Neutrophil (primary cell): ENCODE results near the gene RNASE11.
"Not testable (repeated sequence)": the region's sequence is repeated elsewhere in the genome, so short reads cannot be mapped to it uniquely, and the experiment has no call there.

ENCODE experiments used
- H3K27ac ChIP-seq: fragments of 200-600 bp; sonication (generic); 2 replicates; pipeline ENCODE4 v1.5.1; 2016; ENCODE audit warnings: mild to moderate bottlenecking, moderate library complexity
- H3K27me3 ChIP-seq: fragments of 200-600 bp; sonication (generic); 2 replicates; pipeline ENCODE4 v1.6.0; 2016; ENCODE audit warnings: mild to moderate bottlenecking
- H3K36me3 ChIP-seq: fragments of 200-600 bp; sonication (generic); 2 replicates; pipeline ENCODE4 v1.5.1; 2017
- H3K4me1 ChIP-seq, 2 experiments: fragments of 200-600 bp in 1 of 2; sonication (generic) in 1 of 2; 1 replicate in 1 of 2; 2 replicates in 1 of 2; pipeline versions ENCODE4 v1.5.1 to v1.6.1; 2013 to 2016; ENCODE audit warnings: low read depth in 1 of 2, low read length in 1 of 2, mild to moderate bottlenecking in 1 of 2, moderate library complexity in 1 of 2; ENCODE audit not compliant: control insufficient read depth in 1 of 2, insufficient read depth in 1 of 2
- H3K4me3 ChIP-seq, 2 experiments: fragments of 200-600 bp in 1 of 2; sonication (generic) in 1 of 2; 1 replicate in 1 of 2; 2 replicates in 1 of 2; pipeline ENCODE4 v1.5.1; 2013 to 2016; ENCODE audit warnings: low read depth in 1 of 2, low read length in 1 of 2, mild to moderate bottlenecking in 1 of 2, moderate library complexity in 1 of 2
- H3K9me3 ChIP-seq: fragments of 200-600 bp; sonication (generic); 2 replicates; pipeline ENCODE4 v1.5.1; 2016
- TF ChIP-seq, protein P1 (sequence below): fragments of 200-600 bp; sonication (generic); IDR thresholded peaks from 2 replicates; pipeline ENCODE4 v1.5.1; 2016; ENCODE audit warnings: antibody characterized with exemption

RNASE11 gene

GRCh38 chr14:20597108-20597507 lies 9.3 kb upstream of the RNASE11 start:
- Histone ChIP-seq H3K27me3 (no peaks in the 10 kb centered on the region), H3K4me1 (peaks cover 8 to 10% of the 10 kb centered on the region in 2 experiments), H3K27ac (no peak overlapping the region), H3K4me3 (no peak overlapping the region), H3K36me3 (no peaks in the 10 kb centered on the region), H3K9me3 (no peaks in the 10 kb centered on the region)
- TF ChIP-seq, protein P1, sequence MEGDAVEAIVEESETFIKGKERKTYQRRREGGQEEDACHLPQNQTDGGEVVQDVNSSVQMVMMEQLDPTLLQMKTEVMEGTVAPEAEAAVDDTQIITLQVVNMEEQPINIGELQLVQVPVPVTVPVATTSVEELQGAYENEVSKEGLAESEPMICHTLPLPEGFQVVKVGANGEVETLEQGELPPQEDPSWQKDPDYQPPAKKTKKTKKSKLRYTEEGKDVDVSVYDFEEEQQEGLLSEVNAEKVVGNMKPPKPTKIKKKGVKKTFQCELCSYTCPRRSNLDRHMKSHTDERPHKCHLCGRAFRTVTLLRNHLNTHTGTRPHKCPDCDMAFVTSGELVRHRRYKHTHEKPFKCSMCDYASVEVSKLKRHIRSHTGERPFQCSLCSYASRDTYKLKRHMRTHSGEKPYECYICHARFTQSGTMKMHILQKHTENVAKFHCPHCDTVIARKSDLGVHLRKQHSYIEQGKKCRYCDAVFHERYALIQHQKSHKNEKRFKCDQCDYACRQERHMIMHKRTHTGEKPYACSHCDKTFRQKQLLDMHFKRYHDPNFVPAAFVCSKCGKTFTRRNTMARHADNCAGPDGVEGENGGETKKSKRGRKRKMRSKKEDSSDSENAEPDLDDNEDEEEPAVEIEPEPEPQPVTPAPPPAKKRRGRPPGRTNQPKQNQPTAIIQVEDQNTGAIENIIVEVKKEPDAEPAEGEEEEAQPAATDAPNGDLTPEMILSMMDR, result no peak

GRCh38 chr14:20595726-20596125 lies 7.9 kb upstream of the RNASE11 start:
- H3K4me1 ChIP-seq, H3K4me3 ChIP-seq, H3K27ac ChIP-seq, H3K9me3 ChIP-seq, H3K36me3 ChIP-seq, H3K27me3 ChIP-seq: not testable (repeated sequence)

DNA sequence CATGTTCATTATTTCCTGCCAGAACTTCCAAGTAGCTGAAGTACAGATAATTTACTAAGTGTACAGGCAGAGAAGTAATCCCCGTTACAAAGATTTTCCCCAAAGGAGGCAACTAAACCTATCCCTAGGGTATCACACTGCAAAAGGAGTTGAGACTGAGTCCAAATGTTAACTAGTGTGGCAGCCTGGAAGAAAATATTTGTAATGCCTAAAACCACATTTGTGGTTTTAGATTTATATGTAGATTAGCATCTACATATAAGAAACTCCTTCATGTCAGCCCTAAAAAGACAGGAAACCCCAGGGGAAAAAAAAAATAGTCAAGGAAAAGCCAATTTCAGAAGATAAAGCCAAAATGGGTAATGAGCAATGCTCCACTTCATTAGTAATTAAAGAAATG lies 4.8 kb upstream of the RNASE11 start:
- TF ChIP-seq, protein P1, result no peak
- no peaks in the 10 kb centered on the region for H3K9me3 ChIP-seq
- H3K36me3 ChIP-seq, result no peaks in the 10 kb centered on the region
- H3K4me1 ChIP-seq, result peaks cover 0 to 11% of the 10 kb centered on the region in 2 experiments
- no peaks in the 10 kb centered on the region for H3K27me3 ChIP-seq
- H3K27ac ChIP-seq, result no peak overlapping the region
- no peak overlapping the region for H3K4me3 ChIP-seq

DNA sequence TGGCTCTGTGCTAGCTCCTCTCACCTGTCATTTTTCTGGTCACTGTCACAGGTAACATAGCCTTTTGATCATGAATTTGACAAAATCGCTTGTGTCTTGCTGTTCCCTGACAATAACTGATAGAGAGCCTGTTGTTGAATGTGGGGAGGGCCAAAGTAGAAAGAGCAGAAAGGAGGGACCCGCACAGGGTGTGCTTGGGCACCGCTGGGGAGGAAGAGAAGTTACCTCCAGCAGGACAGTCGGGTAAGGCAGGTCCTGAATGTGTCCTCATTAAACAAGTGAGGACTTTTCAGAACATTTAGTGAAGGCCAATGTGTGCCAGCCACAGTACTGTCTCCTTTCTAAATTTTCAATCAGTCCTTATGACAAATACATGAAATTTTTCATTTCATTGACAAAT lies 3.4 kb upstream of the RNASE11 start, which contains the start of gene RNASE12:
Gene RNASE12 (minus strand): TSS at position 142 of the 400 bp plus-strand sequence. CDS start 653 bp downstream, outside the sequence.
- H3K27ac ChIP-seq, result no peak within 1 kb of the TSS
- no peaks in the 10 kb centered on the region for H3K36me3 ChIP-seq
- no peak within 1 kb of the TSS for H3K4me3 ChIP-seq
- peaks cover 0 to 11% of the 10 kb centered on the region in 2 experiments for H3K4me1 ChIP-seq
- TF ChIP-seq, protein P1, result no peak
- H3K9me3 ChIP-seq, result no peaks in the 10 kb centered on the region
- no peaks in the 10 kb centered on the region for H3K27me3 ChIP-seq

- no peaks in the 10 kb centered on the region for H3K36me3 ChIP-seq
- TF ChIP-seq, protein P1, result no peak
- no peak overlapping the region for H3K27ac ChIP-seq
- H3K4me3 ChIP-seq, result no peak overlapping the region
- H3K27me3 ChIP-seq, result no peaks in the 10 kb centered on the region
- no peaks in the 10 kb centered on the region for H3K9me3 ChIP-seq
- peaks cover 6 to 21% of the 10 kb centered on the region in 2 experiments for H3K4me1 ChIP-seq
These were observed 3.9 kb downstream of the RNASE11 start for GRCh38 chr14:20583908-20584307.

DNA sequence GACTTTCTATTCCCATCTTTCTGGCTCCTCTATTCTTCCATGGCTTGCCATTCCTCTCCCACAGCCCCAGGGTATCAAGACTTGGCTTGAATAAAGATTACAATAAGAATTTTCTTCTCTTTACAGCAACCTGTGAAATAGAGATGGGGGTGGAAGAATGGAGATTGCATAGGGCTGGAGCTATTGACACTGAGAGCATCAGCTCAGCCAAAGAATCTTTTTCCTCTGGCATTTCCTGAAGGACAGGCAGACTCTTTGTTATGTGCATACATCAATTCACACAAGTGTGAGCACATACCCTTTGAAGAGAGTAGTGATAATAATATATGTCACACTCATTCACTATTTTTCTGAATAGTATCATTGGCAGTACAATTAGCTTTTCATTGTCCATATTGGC lies 4.7 kb downstream of the RNASE11 start:
- Histone ChIP-seq H3K27ac (no peak overlapping the region), H3K4me3 (no peak overlapping the region), H3K36me3 (no peaks in the 10 kb centered on the region), H3K27me3 (no peaks in the 10 kb centered on the region), H3K9me3 (no peaks in the 10 kb centered on the region), H3K4me1 (peaks cover 6 to 21% of the 10 kb centered on the region in 2 experiments)
- TF ChIP-seq, protein P1, result no peak
